GM23248 (cell line): ENCODE measurements around the gene FILIP1L. TPM values are rescaled to one million over a fixed set of nuclear protein-coding genes. Genes with fewer than 3 reads are reported as not detected.

Experiments
- DNase-seq: peaks from one replicate; pipeline ENCODE4 v3.0.0-alpha.2; 2015
- H2AFZ ChIP-seq: fragments of 200-600 bp; sonication (generic); 2 replicates; pipeline ENCODE4 v1.6.1; 2016; ENCODE audit warnings: antibody characterized with exemption
- H3F3A ChIP-seq: fragments of 200-600 bp; sonication (generic); 2 replicates; pipeline ENCODE4 v1.6.1; 2016; ENCODE audit warnings: mild to moderate bottlenecking, antibody characterized with exemption, mixed run types; ENCODE audit not compliant: insufficient read depth
- H3K27ac ChIP-seq: fragments of 200-600 bp; sonication (generic); 2 replicates; pipeline ENCODE4 v1.5.1; 2016; ENCODE audit warnings: mild to moderate bottlenecking
- H3K27me3 ChIP-seq: fragments of 200-600 bp; sonication (generic); replicated peaks from 2 replicates; pipeline ENCODE4 v1.6.1; 2016; ENCODE audit warnings: mild to moderate bottlenecking; ENCODE audit not compliant: insufficient read depth
- H3K36me3 ChIP-seq: fragments of 200-600 bp; sonication (generic); 2 replicates; pipeline ENCODE4 v1.6.1; 2016; ENCODE audit warnings: low read depth, mild to moderate bottlenecking
- H3K4me1 ChIP-seq: fragments of 200-600 bp; sonication (generic); 2 replicates; pipeline ENCODE4 v1.6.1; 2016; ENCODE audit warnings: mild to moderate bottlenecking; ENCODE audit not compliant: insufficient read depth
- H3K4me2 ChIP-seq: fragments of 200-600 bp; sonication (generic); one replicate; pipeline ENCODE4 v1.6.1; 2016; ENCODE audit warnings: mild to moderate bottlenecking; ENCODE audit not compliant: unreplicated experiment
- H3K4me3 ChIP-seq: fragments of 200-600 bp; sonication (generic); 2 replicates; pipeline ENCODE4 v1.5.1; 2016; ENCODE audit warnings: mild to moderate bottlenecking
- H3K79me2 ChIP-seq: fragments of 200-600 bp; sonication (generic); 2 replicates; pipeline ENCODE4 v1.6.1; 2016; ENCODE audit warnings: mild to moderate bottlenecking; ENCODE audit not compliant: insufficient read depth
- H3K9ac ChIP-seq: fragments of 200-600 bp; sonication (generic); 2 replicates; pipeline ENCODE4 v1.6.1; 2016; ENCODE audit warnings: mild to moderate bottlenecking
- H3K9me2 ChIP-seq: fragments of 200-600 bp; sonication (generic); 2 replicates; pipeline ENCODE4 v1.6.1; 2016; ENCODE audit warnings: mixed run types, mild to moderate bottlenecking, moderate library complexity; ENCODE audit not compliant: insufficient read depth
- H3K9me3 ChIP-seq: fragments of 200-600 bp; sonication (generic); one replicate; pipeline ENCODE4 v1.6.1; 2017; ENCODE audit warnings: low read depth
- H4K20me1 ChIP-seq: fragments of 200-600 bp; sonication (generic); 2 replicates; pipeline ENCODE4 v1.6.0; 2016; ENCODE audit not compliant: insufficient read depth
- EZH2 ChIP-seq: fragments of 200-600 bp; sonication (generic); IDR thresholded peaks from 2 replicates; pipeline ENCODE4 v1.6.1; 2018; ENCODE audit warnings: antibody characterized with exemption, mild to moderate bottlenecking; ENCODE audit not compliant: insufficient read depth, poor library complexity, severe bottlenecking
- EZH2phosphoT487 ChIP-seq: fragments of 200-600 bp; sonication (generic); IDR thresholded peaks from 2 replicates; pipeline ENCODE4 v1.6.1; 2018; ENCODE audit warnings: antibody characterized with exemption, moderate library complexity, mild to moderate bottlenecking, low read depth; ENCODE audit not compliant: insufficient read depth
- WGBS, 2 experiments: methylation state at CpG; one replicate each; pipeline ENCODE4 v1.1.6; 2015 to 2017; ENCODE audit warnings: low lambda C conversion rate in 2 of 2, low coverage in 1 of 2; ENCODE audit errors: missing lambda C conversion rate in 2 of 2; 5-methylcytosine and 5-hydroxymethylcytosine counted together
- in situ Hi-C: fragments of 300-500 bp; cut with MboI; formaldehyde crosslinking; loops from 2 replicates; pipeline ENCODE4 v1.15.0; 2020
- polyA plus RNA-seq: library from polyadenylated mRNA; unstranded; fragments of >200 nt; fragmentation: Nextera tagmentation; extraction: Ambion mirVana; gene quantifications from 2 replicates; pipeline ENCODE4 v1.2.1, GENCODE V29; 2016
- total RNA-seq: library from RNA; depleted of rRNA; stranded (reverse); fragments of >200 nt; shearing (Covaris generic); gene quantifications from 2 replicates; pipeline ENCODE4 v1.2.3, GENCODE V29; 2014

The FILIP1L gene
- total and polyA plus RNA-seq, 2 experiments from 2014 or later, result 45.0 to 66.3 TPM

DNA sequence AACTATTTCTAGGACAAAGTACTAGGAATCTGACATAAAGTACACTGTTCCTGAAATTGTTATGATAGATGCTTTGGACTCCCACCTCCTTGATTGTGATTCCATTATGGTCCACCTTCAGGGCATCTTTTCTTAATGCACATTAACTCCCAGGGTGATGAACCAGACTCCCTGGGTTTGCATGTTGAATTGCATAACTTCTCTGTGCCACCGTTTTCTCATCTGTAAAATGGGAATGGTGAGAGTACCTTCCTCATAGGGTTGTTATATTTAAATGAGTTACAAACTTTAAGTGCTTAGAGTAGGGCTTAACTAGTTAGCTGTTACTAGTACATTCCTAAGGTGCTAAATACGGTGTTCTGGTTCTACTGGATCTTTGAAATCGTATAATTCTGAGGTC is 214.7 kb downstream of the FILIP1L start:
- peaks cover 56% of the 10 kb centered on the region for H3F3A ChIP-seq
- H3K9ac ChIP-seq, result no peak overlapping the region
- no peak overlapping the region for H3K4me3 ChIP-seq
- H3K27ac ChIP-seq, result no peak overlapping the region
- no peaks in the 10 kb centered on the region for H3K27me3 ChIP-seq
- no peak overlapping the region for H2AFZ ChIP-seq
- no peaks in the 10 kb centered on the region for H3K9me3 ChIP-seq
- no peaks in the 10 kb centered on the region for H4K20me1 ChIP-seq
- no peaks in the 10 kb centered on the region for H3K36me3 ChIP-seq
- no peaks in the 10 kb centered on the region for H3K9me2 ChIP-seq
- H3K79me2 ChIP-seq, result peaks cover 8% of the 10 kb centered on the region; the same call in 1 of the 2 replicates
- 96 to 97% methylated on average over 3 of the region's 3 CpGs for WGBS, 2 experiments
- no peak overlapping the region for H3K4me2 ChIP-seq
- DNase-seq, result no peak
- in situ Hi-C loops, result no loop called here
- H3K4me1 ChIP-seq, result peaks cover 66% of the 10 kb centered on the region
- TF ChIP-seq EZH2phosphoT487, result no peak
- no peak for TF ChIP-seq EZH2

DNA sequence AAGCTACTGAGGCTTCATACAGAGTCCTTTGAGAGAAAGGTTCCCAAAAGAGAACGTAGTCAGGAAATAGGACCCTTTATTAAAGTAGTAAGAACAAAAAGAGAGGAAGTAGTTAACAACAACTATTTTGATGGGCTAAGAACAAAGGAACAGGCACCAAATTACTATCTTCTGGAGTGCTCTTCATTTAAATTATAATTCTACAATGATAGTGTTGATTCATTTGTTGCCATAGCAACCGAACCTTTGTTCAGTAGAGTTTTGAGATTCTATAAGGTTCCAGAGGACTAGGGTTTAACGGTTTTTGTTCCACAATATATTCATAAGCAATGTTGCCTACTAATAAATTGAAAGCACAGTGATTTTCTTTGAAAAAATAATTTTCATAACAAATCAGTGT is 217.8 kb downstream of the FILIP1L start:
- Histone ChIP-seq H3K9ac (peak overlapping the region; percentile 78), H3K27me3 (no peaks in the 10 kb centered on the region), H3K27ac (peak overlapping the region; percentile 97), H3K36me3 (no peaks in the 10 kb centered on the region), H3K79me2 (peaks cover 8% of the 10 kb centered on the region; the same call in 1 of the 2 replicates), H3K4me3 (peak overlapping the region; percentile 20; the same call in 1 of the 2 replicates), H3K4me1 (peaks cover 46% of the 10 kb centered on the region), H3F3A (peaks cover 44% of the 10 kb centered on the region), H2AFZ (peak overlapping the region; percentile 67), H3K9me3 (no peaks in the 10 kb centered on the region), H3K4me2 (peak overlapping the region; percentile 78), H4K20me1 (no peaks in the 10 kb centered on the region), H3K9me2 (no peaks in the 10 kb centered on the region)
- in situ Hi-C loops, result no loop called here
- 54 to 63% methylated on average over 3 of the region's 3 CpGs for WGBS, 2 experiments
- TF ChIP-seq EZH2phosphoT487 (no peak), EZH2 (no peak)
- DNase-seq, result peak; percentile 44

DNA sequence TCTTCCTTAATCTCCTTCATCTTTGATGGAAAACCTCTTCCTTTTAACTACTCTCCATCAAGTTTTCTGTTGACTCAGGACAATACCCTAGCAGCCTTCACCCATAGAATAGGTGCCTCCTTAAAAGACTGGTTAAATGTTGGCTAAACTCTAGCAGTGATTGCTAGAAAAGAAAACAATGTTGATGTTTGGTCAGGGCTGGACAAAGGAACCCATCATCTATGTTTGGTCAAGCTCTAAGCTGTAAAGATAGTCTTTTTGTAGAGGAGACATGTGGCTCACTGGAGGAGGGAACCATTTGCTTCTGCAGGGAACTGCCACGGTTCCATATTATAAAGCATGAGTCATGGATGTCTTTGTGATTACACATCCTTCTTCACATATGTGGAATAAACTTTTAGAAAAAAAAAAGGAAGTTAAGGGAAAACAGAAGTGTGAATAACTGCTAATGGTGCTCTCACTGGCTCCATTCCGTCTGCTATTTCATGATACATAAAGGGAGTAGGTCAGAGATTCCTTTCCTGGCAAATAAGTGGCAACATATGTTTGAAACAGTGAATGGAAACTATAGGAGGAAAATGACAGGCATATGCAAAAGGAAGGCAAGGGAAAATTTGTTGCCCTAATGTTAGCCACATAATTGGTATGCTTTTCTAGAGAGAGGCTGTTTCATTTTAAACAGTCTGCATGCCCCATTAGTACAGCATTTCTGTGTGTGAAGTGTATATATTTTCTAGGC is 218.4 kb downstream of the FILIP1L start:
- Histone ChIP-seq H3K4me2 (peak overlapping the region; percentile 78), H3K27ac (peak overlapping the region; percentile 97), H3K4me1 (peaks cover 45% of the 10 kb centered on the region), H2AFZ (peak overlapping the region; percentile 67), H3K36me3 (no peaks in the 10 kb centered on the region), H4K20me1 (no peaks in the 10 kb centered on the region), H3K9me3 (no peaks in the 10 kb centered on the region), H3F3A (peaks cover 41% of the 10 kb centered on the region), H3K9me2 (no peaks in the 10 kb centered on the region), H3K79me2 (peaks cover 8% of the 10 kb centered on the region; the same call in 1 of the 2 replicates), H3K9ac (peak overlapping the region; percentile 78), H3K27me3 (no peaks in the 10 kb centered on the region), H3K4me3 (peak overlapping the region; percentile 20; the same call in 1 of the 2 replicates)
- in situ Hi-C loops, result no loop called here
- peak; percentile 94 for DNase-seq
- WGBS, 2 experiments, result 0 to 3% methylated on average over 2 of the region's 2 CpGs
- TF ChIP-seq EZH2 (no peak), EZH2phosphoT487 (no peak)

DNA sequence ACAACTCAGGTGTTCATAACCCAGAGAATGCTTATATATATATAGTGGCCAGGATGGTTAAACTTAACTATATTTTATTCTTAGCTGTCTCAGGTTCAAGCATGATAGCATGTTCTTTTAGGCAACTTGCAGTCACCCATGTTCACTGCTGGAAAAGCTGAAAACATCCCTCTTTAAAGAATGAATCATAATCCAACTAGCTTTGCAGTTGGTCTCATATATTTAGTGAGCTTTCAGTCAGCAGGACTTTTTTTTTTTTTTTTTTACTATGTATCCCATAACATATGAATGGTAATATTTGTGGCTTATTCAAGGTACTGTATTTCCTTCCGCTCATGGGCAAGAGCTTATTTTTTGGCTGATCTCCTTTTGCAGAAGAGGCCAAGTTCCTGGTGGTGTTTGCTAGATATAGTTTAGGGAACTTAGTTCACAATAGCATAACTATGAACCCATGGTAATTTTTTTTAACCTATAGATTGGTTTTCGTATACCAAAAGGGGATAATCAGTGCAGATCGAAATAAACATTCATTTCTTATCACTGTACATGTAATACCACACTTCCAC is 219.1 kb downstream of the FILIP1L start:
- H3K4me1 ChIP-seq, result peaks cover 38% of the 10 kb centered on the region
- H3K9me3 ChIP-seq, result no peaks in the 10 kb centered on the region
- no peak overlapping the region for H3K4me3 ChIP-seq
- peak overlapping the region; percentile 67 for H2AFZ ChIP-seq
- peaks cover 8% of the 10 kb centered on the region; the same call in 1 of the 2 replicates for H3K79me2 ChIP-seq
- in situ Hi-C loops, result no loop called here
- DNase-seq, result peak; percentile 50
- WGBS, 2 experiments, result 93 to 96% methylated on average over 3 of the region's 3 CpGs
- TF ChIP-seq EZH2, result no peak
- TF ChIP-seq EZH2phosphoT487, result no peak
- H3K9me2 ChIP-seq, result no peaks in the 10 kb centered on the region
- H3K36me3 ChIP-seq, result no peaks in the 10 kb centered on the region
- H4K20me1 ChIP-seq, result no peaks in the 10 kb centered on the region
- H3K27ac ChIP-seq, result peak overlapping the region; percentile 97
- peak overlapping the region; percentile 64 for H3K9ac ChIP-seq
- peaks cover 34% of the 10 kb centered on the region for H3F3A ChIP-seq
- H3K27me3 ChIP-seq, result no peaks in the 10 kb centered on the region
- H3K4me2 ChIP-seq, result peak overlapping the region; percentile 46
